Activated T-helper 1 cell treated with anti-CD3 and anti-CD28 coated beads, Interleukin-12 subunit alpha, Interleukin-12 subunit beta, Interleukin-2, Interleukin-4 antibody, amounts not matched to agents 30 ng/mL and 10 ng/mL and 1 ng/mL, durations not matched to agents 14 hours and 24 hours and 36 hours (primary cell): Measurements from ENCODE around the gene OR4D6. TPM values are rescaled to one million over a fixed set of nuclear protein-coding genes. Genes with fewer than 3 reads are reported as not detected.

Experiments
- DNase-seq: peaks from one replicate; pipeline ENCODE4 v3.0.0; 2021; ENCODE audit warnings: low spot score
- H3K27ac Mint-ChIP-seq: one replicate; pipeline ENCODE4 v1.8.0; 2021; ENCODE audit warnings: mild to moderate bottlenecking, mixed read lengths
- H3K27me3 Mint-ChIP-seq: one replicate; pipeline ENCODE4 v1.8.0; 2022; ENCODE audit warnings: mild to moderate bottlenecking, moderate library complexity, mixed read lengths; ENCODE audit not compliant: insufficient read depth
- H3K36me3 Mint-ChIP-seq: one replicate; pipeline ENCODE4 v1.8.0; 2021; ENCODE audit warnings: low read depth, mixed read lengths
- H3K4me1 Mint-ChIP-seq: one replicate; pipeline ENCODE4 v1.8.0; 2021; ENCODE audit warnings: low read depth, mixed read lengths
- H3K4me3 Mint-ChIP-seq: one replicate; pipeline ENCODE4 v1.8.0; 2021; ENCODE audit warnings: mild to moderate bottlenecking, moderate library complexity, mixed read lengths
- H3K9me3 Mint-ChIP-seq: one replicate; pipeline ENCODE4 v1.8.0; 2021; ENCODE audit warnings: mixed read lengths
- intact Hi-C: fragments of 100-400 bp; cut with micrococcal nuclease; formaldehyde crosslinking; loops from one replicate; pipeline ENCODE4 v1.15.1; 2024
- total RNA-seq: library from RNA; stranded (reverse); gene quantifications from 2 replicates; pipeline ENCODE4 v1.2.3, GENCODE V29; 2022

OR4D6 gene
- not detected in 2 replicates for total RNA-seq

GRCh38 chr11:59456661-59457060 lies at the start of gene OR4D6:
OR4D6 (plus strand) TSS chr11:59456961; CDS start chr11:59456961, 0 bp downstream.
- Mint-ChIP-seq H3K36me3 (no peaks in the 10 kb centered on the region), H3K27me3 (peaks cover 4% of the 10 kb centered on the region), H3K4me3 (no peak within 1 kb of the TSS), H3K27ac (no peak within 1 kb of the TSS), H3K9me3 (no peaks in the 10 kb centered on the region), H3K4me1 (no peaks in the 10 kb centered on the region)
- DNase-seq = no peak
- intact Hi-C loops = no loop called here

GRCh38 chr11:59413646-59414045 lies 43.1 kb upstream of the OR4D6 start:
- no peaks in the 10 kb centered on the region for H3K4me1 Mint-ChIP-seq
- peaks cover 3% of the 10 kb centered on the region for H3K9me3 Mint-ChIP-seq
- H3K36me3 Mint-ChIP-seq = no peaks in the 10 kb centered on the region
- H3K4me3 Mint-ChIP-seq = no peak overlapping the region
- no peak for DNase-seq
- peaks cover 16% of the 10 kb centered on the region for H3K27me3 Mint-ChIP-seq
- no peak overlapping the region for H3K27ac Mint-ChIP-seq
- intact Hi-C loops = no loop called here

- DNase-seq = no peak
- no peaks in the 10 kb centered on the region for H3K4me1 Mint-ChIP-seq
- peaks cover 16% of the 10 kb centered on the region for H3K27me3 Mint-ChIP-seq
- no peak overlapping the region for H3K27ac Mint-ChIP-seq
- no peak overlapping the region for H3K4me3 Mint-ChIP-seq
- H3K9me3 Mint-ChIP-seq = peaks cover 3% of the 10 kb centered on the region
- H3K36me3 Mint-ChIP-seq = no peaks in the 10 kb centered on the region
- intact Hi-C loops = no loop called here
Observed at GRCh38 chr11:59415111-59415510, 41.6 kb upstream of the OR4D6 start.

- Mint-ChIP-seq H3K9me3 (no peaks in the 10 kb centered on the region), H3K36me3 (no peaks in the 10 kb centered on the region), H3K4me1 (no peaks in the 10 kb centered on the region), H3K27ac (no peak overlapping the region), H3K27me3 (peaks cover 18% of the 10 kb centered on the region), H3K4me3 (no peak overlapping the region)
- intact Hi-C loops = no loop called here
- DNase-seq = no peak
Observed at GRCh38 chr11:59416613-59417012, 40.1 kb upstream of the OR4D6 start.

- H3K27me3 Mint-ChIP-seq = peaks cover 18% of the 10 kb centered on the region
- no peaks in the 10 kb centered on the region for H3K4me1 Mint-ChIP-seq
- intact Hi-C loops = no loop called here
Observed at GRCh38 chr11:59417023-59417422, 39.7 kb upstream of the OR4D6 start.

GRCh38 chr11:59418156-59418555 lies 38.6 kb upstream of the OR4D6 start:
- H3K9me3 Mint-ChIP-seq = no peaks in the 10 kb centered on the region
- no peaks in the 10 kb centered on the region for H3K4me1 Mint-ChIP-seq
- no peak overlapping the region for H3K27ac Mint-ChIP-seq
- no peak overlapping the region for H3K4me3 Mint-ChIP-seq
- no peak for DNase-seq
- no peaks in the 10 kb centered on the region for H3K36me3 Mint-ChIP-seq
- intact Hi-C loops = no loop called here
- H3K27me3 Mint-ChIP-seq = peaks cover 18% of the 10 kb centered on the region

More at GRCh38 chr11:59417023-59417422, 39.7 kb upstream of the OR4D6 start:
- DNase-seq = no peak
- Mint-ChIP-seq H3K27ac (no peak overlapping the region), H3K36me3 (no peaks in the 10 kb centered on the region), H3K9me3 (no peaks in the 10 kb centered on the region), H3K4me3 (no peak overlapping the region)

- no peak overlapping the region for H3K27ac Mint-ChIP-seq
- H3K4me1 Mint-ChIP-seq = no peaks in the 10 kb centered on the region
- intact Hi-C loops = no loop called here
- DNase-seq = no peak
- H3K4me3 Mint-ChIP-seq = no peak overlapping the region
- H3K36me3 Mint-ChIP-seq = no peaks in the 10 kb centered on the region
- H3K9me3 Mint-ChIP-seq = no peaks in the 10 kb centered on the region
- H3K27me3 Mint-ChIP-seq = peaks cover 10% of the 10 kb centered on the region
Observed at GRCh38 chr11:59423835-59424234, 32.9 kb upstream of the OR4D6 start.

GRCh38 chr11:59425131-59425530 lies 31.6 kb upstream of the OR4D6 start:
- Mint-ChIP-seq H3K4me3 (no peak overlapping the region), H3K9me3 (no peaks in the 10 kb centered on the region), H3K27me3 (peaks cover 10% of the 10 kb centered on the region), H3K4me1 (no peaks in the 10 kb centered on the region), H3K36me3 (no peaks in the 10 kb centered on the region), H3K27ac (no peak overlapping the region)
- intact Hi-C loops = no loop called here
- DNase-seq = no peak

- DNase-seq = no peak
- Mint-ChIP-seq H3K27ac (no peak within 1 kb of the TSS), H3K27me3 (peaks cover 8% of the 10 kb centered on the region), H3K9me3 (no peaks in the 10 kb centered on the region), H3K4me1 (no peaks in the 10 kb centered on the region), H3K4me3 (no peak within 1 kb of the TSS), H3K36me3 (no peaks in the 10 kb centered on the region)
- intact Hi-C loops = no loop called here
Observed at GRCh38 chr11:59426361-59427067, 30.2 kb upstream of the OR4D6 start, which contains the start of gene OR5A2. OR5A2 (minus strand) TSS chr11:59426413; CDS start chr11:59422953, 3,460 bp downstream.

GRCh38 chr11:59427068-59427382 lies 29.7 kb upstream of the OR4D6 start:
- Mint-ChIP-seq H3K9me3 (no peaks in the 10 kb centered on the region), H3K36me3 (no peaks in the 10 kb centered on the region), H3K4me1 (no peaks in the 10 kb centered on the region), H3K27me3 (peaks cover 10% of the 10 kb centered on the region), H3K4me3 (no peak overlapping the region), H3K27ac (no peak overlapping the region)
- DNase-seq = no peak
- intact Hi-C loops = no loop called here

- no peak overlapping the region for H3K27ac Mint-ChIP-seq
- no peaks in the 10 kb centered on the region for H3K36me3 Mint-ChIP-seq
- DNase-seq = peak; percentile 24
- H3K27me3 Mint-ChIP-seq = peaks cover 6% of the 10 kb centered on the region
- no peaks in the 10 kb centered on the region for H3K9me3 Mint-ChIP-seq
- intact Hi-C loops = loop anchor here (1.0 to 2.0 kb wide), 3 partner anchors 146 to 259 kb away; no protein-coding TSS in a partner anchor
- H3K4me1 Mint-ChIP-seq = no peaks in the 10 kb centered on the region
- no peak overlapping the region for H3K4me3 Mint-ChIP-seq
Observed at GRCh38 chr11:59429924-59430516, 26.7 kb upstream of the OR4D6 start.

GRCh38 chr11:59436169-59436568 lies 20.6 kb upstream of the OR4D6 start, which contains the start of gene OR5A1:
OR5A1 (plus strand) TSS chr11:59436469; CDS start chr11:59443169, 6,700 bp downstream.
- Mint-ChIP-seq H3K9me3 (no peaks in the 10 kb centered on the region), H3K4me1 (no peaks in the 10 kb centered on the region), H3K36me3 (no peaks in the 10 kb centered on the region), H3K27me3 (peaks cover 7% of the 10 kb centered on the region), H3K27ac (no peak within 1 kb of the TSS), H3K4me3 (no peak within 1 kb of the TSS)
- intact Hi-C loops = no loop called here
- no peak for DNase-seq

- no peak for DNase-seq
- intact Hi-C loops = no loop called here
Observed at GRCh38 chr11:59437770-59438169, 19.0 kb upstream of the OR4D6 start.

More at GRCh38 chr11:59437770-59438169, 19.0 kb upstream of the OR4D6 start:
- Mint-ChIP-seq H3K36me3 (no peaks in the 10 kb centered on the region), H3K4me1 (no peaks in the 10 kb centered on the region), H3K9me3 (no peaks in the 10 kb centered on the region), H3K27me3 (peaks cover 5% of the 10 kb centered on the region), H3K27ac (no peak overlapping the region), H3K4me3 (no peak overlapping the region)
